ENCODE measurements around the gene EFHD1.

DNA sequence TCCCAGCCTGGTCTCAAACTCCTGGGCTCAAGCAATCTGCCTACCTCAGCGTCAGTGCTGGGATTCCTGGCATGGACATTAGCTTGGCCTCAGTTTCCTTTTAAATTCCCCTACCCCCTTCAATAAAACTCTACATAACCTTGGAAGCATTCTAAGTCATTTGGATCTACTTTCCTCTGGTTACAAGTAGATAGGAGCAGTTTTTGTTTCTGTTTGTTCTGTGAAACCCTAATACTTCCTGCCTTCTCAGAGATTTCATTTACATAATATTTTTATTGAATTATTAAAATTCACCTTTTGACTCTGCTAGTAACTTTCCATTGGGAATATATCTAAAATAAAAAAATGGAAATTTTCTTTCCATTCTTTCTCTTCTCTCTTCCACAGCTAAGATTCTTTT lies 89.6 kb downstream of the EFHD1 start:
- TF ChIP-seq SP1 (IDR thresholded peaks at IDR 0.05) (no peak), PKNOX1 (IDR thresholded peaks at IDR 0.05) (no peak), SUZ12 (IDR thresholded peaks at IDR 0.05) (no peak), FOXK2 (IDR thresholded peaks at IDR 0.05) (no peak), NFRKB (IDR thresholded peaks at IDR 0.05) (no peak), FOXM1 (IDR thresholded peaks at IDR 0.05; ENCODE audit: borderline replicate concordance) (no peak), ARNT (IDR thresholded peaks at IDR 0.05) (no peak), BHLHE40 (IDR thresholded peaks at IDR 0.05; ENCODE audit: borderline replicate concordance) (no peak), ZNF384 (IDR thresholded peaks at IDR 0.05) (no peak), TARDBP (IDR thresholded peaks at IDR 0.05) (no peak), FOXA1 (IDR thresholded peaks at IDR 0.05) (no peak), LEF1 (IDR thresholded peaks at IDR 0.05; ENCODE audit: borderline replicate concordance) (no peak), ELF4 (IDR thresholded peaks at IDR 0.05) (no peak)
